Pulmonary artery endothelial cell (primary cell): Measurements from ENCODE around the gene NAGLU. TPM values are rescaled to one million over a fixed set of nuclear protein-coding genes. Genes with fewer than 3 reads are reported as not detected.

Experiments
- DNase-seq: peaks from one replicate; pipeline ENCODE4 v3.0.0-alpha.2; 2011; ENCODE audit warnings: low read depth, low spot score
- total RNA-seq: library from RNA; depleted of rRNA; stranded (reverse); fragments of >200 nt; gene quantifications from 2 replicates; pipeline ENCODE4 v1.2.3, GENCODE V29; 2014

The NAGLU gene
- 23.2 and 30.3 TPM in 2 replicates for total RNA-seq

- peak; percentile 58 for DNase-seq
Observed at GRCh38 chr17:42536048-42536371, at the start of gene NAGLU. Gene NAGLU (plus strand): TSS chr17:42536241. CDS start chr17:42536273, 32 bp downstream.

DNA sequence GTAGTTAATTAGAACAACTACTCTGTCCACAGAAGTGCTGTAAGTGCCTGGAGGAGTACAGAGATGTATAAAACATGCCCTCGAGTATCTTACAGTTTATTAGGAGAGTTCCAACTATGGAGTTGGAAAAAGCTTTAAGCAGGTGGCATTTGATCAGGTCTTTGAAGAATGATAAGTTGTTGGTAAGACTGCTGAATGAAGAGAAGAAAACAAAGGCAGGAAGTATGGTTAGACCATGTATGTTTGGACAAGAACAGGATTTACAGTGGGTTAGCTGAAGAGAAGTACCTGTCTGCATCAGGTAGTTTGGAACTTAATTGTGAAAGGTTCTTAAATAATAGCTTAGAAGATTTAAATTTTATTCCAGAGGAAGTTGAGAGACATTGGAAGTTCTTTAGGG is 48.0 kb upstream of the NAGLU start:
- DNase-seq = no peak

GRCh38 chr17:42493319-42493718 is 42.7 kb upstream of the NAGLU start:
- no peak for DNase-seq

DNA sequence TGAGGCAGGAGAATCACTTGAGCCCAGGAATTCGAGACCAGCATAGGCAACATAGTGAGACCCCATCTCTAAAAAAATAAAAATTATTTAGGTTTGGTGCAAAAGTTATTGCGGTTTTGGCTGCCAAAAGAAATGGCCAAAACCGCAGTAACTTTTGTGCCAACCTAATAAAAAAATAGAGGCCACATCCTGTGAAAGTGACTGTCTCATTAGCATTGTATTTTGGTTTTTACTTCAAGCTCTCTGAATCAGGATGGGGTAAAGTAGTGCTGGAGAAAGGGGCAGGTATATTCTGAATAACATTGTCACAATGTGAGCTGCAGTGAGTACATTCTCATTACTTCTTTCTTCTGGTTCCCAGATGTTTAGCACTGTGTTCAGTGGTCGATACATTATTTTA is 41.4 kb upstream of the NAGLU start:
- DNase-seq = no peak

- no peak for DNase-seq
Observed at GRCh38 chr17:42498828-42499227, 37.2 kb upstream of the NAGLU start.

GRCh38 chr17:42502091-42502490 is 34.0 kb upstream of the NAGLU start:
- DNase-seq = no peak

DNA sequence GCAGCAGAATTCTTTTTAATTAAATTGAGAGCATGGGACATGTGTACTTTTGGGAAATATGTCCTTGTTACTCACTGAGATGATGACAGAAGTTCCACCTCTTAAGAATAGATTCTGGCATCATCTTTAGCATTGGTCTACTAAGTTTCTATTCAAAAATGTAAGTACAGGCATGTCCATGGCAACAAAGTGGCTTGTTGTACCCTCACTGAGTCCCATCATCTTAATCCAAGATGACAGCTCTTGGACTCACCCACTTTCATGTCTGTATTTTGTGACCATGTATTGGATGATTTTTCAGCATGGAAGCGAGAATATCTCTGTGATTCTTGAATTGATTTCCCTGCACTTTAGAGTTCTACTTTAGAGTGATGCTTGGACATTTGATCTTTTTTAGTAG is 33.1 kb upstream of the NAGLU start:
- no peak for DNase-seq

DNA sequence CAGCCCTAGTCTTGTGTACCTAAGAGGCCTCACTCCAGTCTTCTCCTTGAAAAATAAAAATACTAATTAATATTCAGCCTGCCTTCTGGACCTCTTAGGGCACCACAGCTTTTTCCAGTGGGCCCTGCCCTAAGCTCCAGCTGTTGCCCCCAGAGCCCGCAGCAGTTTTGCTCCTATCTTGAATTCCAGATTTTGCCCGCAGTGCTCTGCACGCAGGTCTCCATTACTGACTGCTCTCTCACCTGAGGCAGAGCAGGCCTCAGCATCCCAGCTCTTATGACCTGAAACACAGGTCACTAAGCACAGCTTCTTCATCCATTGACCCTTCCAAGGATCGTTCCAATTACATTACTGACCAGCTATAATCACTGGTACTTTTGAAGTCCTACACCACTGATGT is 28.4 kb upstream of the NAGLU start:
- no peak for DNase-seq

GRCh38 chr17:42508426-42509165 is 27.4 kb upstream of the NAGLU start:
- DNase-seq = no peak

- DNase-seq = no peak
Observed at GRCh38 chr17:42509409-42509808, 26.6 kb upstream of the NAGLU start.

GRCh38 chr17:42509841-42510240 is 26.2 kb upstream of the NAGLU start:
- DNase-seq = no peak

DNA sequence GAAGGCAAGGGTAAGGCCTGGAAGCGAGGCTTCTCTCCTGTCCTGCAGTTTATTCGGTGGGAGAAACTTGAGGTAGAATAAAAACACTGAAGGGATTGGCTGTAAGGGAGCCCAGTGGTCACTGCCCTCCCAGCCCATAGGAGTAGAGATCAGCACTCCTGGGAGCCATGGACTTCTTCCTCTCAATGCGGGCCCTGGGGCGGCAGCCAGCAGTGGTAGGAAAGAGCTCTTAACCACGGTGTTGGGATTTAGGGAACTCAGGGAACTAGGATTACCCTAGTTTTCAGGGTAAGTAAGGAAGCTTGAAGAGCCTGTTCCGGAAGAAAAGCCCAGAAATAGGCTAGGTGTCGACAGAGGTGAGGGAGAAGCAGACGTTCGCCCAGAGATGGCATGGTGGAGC is 23.8 kb upstream of the NAGLU start:
- no peak for DNase-seq

- DNase-seq = no peak
Observed at GRCh38 chr17:42512733-42513251, 23.2 kb upstream of the NAGLU start.

- no peak for DNase-seq
Observed at GRCh38 chr17:42513686-42514085, 22.4 kb upstream of the NAGLU start.

- no peak for DNase-seq
Observed at GRCh38 chr17:42514279-42514678, 21.8 kb upstream of the NAGLU start.

DNA sequence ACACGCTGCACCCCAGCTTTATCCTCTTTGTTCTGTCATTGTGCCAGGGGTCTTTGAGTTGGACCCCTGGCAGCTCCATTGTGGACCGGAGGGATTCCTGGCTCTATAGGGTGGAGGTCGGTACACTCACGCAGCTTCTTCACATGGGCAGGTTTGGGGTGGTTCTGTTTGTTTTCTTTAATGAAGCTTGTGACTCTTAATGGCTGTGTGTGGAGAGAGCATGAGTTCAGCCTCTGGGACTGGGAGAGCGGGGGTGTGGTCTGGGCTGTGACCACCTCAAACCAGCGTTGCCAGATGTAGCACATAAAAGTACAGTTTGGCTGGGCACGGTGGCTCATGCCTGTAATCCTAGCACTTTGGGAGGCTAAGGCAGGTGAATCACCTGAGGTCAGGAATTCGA is 21.2 kb upstream of the NAGLU start:
- DNase-seq = no peak

GRCh38 chr17:42517516-42517915 is 18.5 kb upstream of the NAGLU start:
- peak; percentile 73 for DNase-seq

- peak; percentile 97 for DNase-seq
Observed at GRCh38 chr17:42518046-42518754, 17.8 kb upstream of the NAGLU start.

DNA sequence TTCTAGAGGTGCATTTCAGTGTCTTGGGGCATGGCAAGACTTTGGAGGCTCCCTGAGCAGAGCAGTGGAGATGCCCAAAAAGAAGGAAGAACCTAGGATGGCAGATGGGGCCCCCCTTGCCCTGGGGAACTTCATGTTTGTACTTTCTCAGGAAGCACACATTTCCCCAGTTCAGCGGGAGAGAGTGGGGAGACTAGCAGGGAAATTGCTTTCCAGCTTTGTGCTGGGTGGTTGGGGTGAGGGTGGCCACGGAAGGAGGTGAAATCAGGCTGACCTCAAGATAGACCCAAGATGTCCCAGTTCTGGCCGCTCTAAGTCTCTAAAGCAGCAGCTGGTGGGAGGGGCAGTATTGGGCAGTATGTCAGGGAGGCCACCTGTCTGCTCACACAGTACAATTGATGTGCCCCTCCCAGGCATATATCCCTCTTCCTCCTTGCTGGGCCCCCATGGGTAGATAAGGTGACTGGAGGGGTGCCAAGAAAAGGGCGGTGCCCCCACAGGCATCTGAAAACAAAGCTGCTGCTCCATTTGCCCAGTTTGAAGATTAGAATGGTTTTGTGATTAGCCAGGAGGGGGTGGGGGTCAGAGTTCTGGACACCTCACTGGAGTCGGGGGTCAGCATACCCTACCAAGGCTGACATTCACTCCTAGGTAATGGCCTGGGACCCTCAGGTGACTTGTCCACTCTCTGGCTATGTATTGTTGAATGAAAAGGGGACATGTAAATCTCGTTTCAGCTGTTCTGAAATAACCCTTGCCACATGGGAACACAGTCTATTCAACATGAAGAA is 17.1 kb upstream of the NAGLU start:
- peak; percentile 68 for DNase-seq

GRCh38 chr17:42519546-42520491 is 16.2 kb upstream of the NAGLU start:
- DNase-seq = peak; percentile 96

DNA sequence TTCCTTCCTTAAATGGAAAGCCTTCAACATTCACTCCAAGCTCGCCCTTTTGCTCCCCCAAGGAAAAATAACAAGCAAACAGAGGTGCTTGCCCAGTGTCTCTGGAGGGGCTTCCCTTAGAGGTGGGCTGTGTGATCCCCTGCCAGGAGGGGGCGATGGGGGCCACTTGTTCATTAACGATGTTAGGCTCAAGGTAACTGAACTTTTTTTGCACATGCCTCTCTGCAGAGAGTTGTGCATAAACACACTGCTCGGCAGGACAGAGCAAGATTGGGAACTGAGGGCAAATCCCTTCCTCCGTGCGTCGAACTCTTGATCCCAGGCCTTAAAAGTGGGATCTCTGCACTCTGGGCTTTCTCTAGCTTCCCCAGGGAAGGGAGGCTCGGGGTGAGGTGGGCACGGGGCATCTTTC is 15.5 kb upstream of the NAGLU start:
- no peak for DNase-seq
